MV-4-11 (cell line): Measurements from ENCODE around the gene POLD1.

Experiments used
- DNase-seq: peaks from one replicate; lab custom pipeline; 2025; lab: John Stamatoyannopoulos, UW

POLD1 gene

DNA sequence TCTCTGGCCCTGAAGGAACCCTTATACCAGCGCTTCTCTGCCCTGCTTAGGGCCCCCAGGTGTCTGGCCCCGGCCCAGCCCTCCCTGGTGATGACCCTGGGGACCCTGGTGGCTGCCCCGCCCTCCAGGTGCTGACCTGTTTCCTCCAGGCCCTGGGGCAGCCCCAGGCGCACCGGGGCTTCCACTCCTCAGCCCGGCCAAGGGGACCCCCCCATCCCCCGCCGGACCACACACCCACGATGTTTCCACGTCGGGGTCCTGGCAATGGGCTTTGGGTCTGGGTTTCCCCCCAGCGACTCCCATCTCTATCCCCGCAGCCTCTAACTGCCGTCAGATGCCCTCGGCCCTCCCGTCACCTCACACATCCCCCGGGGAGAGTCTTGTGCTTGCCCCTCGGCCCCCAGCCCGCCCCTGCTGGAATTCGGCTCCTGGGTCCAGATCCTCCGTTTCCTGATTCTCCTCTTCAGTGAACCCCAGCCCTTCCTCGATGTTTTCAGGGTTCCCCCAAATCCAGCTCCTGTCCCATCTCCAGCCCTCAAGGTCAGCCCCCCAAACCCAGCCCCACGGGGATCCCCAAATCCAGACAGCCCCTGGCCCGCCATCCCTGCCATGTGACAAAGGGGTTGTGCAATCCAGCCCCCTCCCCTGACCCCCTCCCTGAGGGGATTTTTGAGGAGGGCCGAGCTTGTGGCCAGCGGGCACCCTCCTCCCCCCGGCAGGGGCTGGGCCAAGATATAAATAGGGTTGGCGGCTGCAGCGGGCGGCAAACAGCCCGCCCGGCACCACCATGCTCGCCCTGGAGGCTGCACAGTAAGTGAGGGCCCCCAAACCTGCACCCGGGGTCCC, 34.3 kb downstream of the POLD1 start, which contains the start of gene SPIB:
TSS of gene SPIB (plus strand) at position 763 of the 846 bp plus-strand sequence. CDS start at position 788, 25 bp downstream.
- DNase-seq = peak; percentile 18

- DNase-seq = no peak
Measured at GRCh38 chr19:50419022-50419579, 35.0 kb downstream of the POLD1 start.

DNA sequence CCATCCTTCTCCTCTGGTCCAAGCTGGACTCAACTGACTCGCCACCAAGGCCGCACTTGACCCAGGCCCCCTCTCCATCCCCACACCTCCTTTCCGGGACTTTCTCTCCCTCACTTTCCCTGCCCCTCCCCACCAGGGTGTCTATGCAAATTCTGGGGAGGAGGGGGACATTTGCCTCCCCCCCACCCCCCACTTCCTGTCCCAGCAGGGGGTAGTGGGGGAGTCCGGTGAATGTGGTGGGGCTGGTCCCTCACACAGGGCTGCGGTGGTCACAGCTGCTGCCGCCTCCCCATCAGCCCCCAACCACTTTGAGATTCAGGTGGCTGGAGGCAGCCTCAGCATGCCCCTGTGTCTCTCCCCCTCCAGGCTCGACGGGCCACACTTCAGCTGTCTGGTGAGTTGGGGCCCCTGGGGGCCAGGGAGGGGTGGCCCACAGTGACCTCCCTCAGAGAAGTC, 35.5 kb downstream of the POLD1 start:
- DNase-seq = no peak

DNA sequence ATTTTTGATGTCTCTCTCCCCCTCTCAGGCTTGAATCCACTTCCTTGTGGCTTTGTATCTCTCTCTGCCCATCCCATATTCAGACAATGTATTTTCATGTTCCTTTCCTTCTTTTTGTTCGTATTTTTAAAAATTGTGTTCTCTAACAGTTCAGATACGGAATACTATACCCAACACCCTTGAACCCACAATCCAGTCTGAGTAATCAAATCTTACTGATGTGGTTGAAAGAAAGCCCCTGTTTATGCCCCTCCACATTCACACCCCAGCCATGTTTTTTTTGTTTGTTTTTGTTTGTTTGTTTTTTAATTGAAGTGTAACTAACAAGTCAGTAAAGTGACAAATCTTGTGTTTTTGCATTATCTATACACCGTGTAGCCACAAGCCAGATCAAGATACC, 36.0 kb downstream of the POLD1 start:
- no peak for DNase-seq

- no peak for DNase-seq
Measured at GRCh38 chr19:50420808-50421207, 36.7 kb downstream of the POLD1 start.

DNA sequence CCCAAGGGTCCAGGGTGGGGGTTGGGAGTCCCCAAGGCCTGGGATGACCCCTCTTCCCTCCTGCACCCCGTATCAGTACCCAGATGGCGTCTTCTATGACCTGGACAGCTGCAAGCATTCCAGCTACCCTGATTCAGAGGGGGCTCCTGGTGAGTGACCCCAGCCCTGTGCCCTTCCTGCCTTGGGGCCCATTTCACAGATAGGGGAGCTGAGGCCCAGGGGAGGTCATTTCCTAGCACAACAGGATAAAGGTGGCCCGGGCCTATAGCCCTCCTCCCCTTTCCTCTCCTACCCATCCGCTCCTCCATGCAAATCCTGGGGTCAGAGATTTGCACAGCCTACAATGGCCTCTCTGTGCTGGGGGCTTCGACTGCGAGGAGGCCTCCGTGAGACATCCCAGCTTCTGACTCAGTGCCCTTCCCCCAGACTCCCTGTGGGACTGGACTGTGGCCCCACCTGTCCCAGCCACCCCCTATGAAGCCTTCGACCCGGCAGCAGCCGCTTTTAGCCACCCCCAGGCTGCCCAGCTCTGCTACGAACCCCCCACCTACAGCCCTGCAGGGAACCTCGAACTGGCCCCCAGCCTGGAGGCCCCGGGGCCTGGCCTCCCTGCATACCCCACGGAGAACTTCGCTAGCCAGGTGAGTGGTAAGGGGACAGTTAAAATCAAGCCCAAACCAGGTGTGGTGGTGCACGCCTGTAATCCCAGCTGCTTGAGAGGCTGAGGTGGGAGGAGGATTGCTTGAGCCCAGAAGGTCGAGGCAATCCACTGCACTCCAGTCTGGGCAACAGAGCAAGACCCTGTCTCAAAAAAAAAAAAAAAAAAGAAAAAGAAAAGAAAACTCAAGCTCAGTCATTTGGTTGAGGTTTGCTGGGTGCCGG, 38.5 kb downstream of the POLD1 start:
- DNase-seq = no peak

- no peak for DNase-seq
Measured at GRCh38 chr19:50423279-50424113, 39.3 kb downstream of the POLD1 start.

DNA sequence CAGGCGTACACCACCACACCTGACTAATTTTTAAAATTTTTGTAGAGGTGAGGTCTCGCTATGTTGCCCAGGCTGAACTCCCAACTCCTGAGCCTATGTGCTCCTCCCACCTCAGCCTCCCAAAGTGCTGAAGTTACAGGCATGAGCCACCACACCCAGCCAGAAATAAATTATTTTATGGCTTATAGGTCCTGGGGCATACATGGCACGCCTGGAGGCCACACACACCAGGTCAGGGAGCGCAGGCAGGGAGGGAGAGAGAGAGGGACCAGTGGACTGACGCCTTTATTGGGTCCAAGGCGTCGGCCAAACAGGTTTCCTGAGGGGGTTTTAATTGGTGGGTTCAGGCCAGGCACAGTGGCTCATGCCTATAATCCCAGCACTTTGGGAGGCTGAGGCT, 41.4 kb downstream of the POLD1 start:
- DNase-seq = no peak

GRCh38 chr19:50427318-50427925, 43.3 kb downstream of the POLD1 start:
- DNase-seq = no peak

DNA sequence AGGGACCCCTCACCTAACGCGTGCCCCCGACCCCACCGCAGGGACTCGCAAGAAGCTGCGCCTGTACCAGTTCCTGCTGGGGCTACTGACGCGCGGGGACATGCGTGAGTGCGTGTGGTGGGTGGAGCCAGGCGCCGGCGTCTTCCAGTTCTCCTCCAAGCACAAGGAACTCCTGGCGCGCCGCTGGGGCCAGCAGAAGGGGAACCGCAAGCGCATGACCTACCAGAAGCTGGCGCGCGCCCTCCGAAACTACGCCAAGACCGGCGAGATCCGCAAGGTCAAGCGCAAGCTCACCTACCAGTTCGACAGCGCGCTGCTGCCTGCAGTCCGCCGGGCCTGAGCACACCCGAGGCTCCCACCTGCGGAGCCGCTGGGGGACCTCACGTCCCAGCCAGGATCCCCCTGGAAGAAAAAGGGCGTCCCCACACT, 43.9 kb downstream of the POLD1 start:
- DNase-seq = peak; percentile 97

DNA sequence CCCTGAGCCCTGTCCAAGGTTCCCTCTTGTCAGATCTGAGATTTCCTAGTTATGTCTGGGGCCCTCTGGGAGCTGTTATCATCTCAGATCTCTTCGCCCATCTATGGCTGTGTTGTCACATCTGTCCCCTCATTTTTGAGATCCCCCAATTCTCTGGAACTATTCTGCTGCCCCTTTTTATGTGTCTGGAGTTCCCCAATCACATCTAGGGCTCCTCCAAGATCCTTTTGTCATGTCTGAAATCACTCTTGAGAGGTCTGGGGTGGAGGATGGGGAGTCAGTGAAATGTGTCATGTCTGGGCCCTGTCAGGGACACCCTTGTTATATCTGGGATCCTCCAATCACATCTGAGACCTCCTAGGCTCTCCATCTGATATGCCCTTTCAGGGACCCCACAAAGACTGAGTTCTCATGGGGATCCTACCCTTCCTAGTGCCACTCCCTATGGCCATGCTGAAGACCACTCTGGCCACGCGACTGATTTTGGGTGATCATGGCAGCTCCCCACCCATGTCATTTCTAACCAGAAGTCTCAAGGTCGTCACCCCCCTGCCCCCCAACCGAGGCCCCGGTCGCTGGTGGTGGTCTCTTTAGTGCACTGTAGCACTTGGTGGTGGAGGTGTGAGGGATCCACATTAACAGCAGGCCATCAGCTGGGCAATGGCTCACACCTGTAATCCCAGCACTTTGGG, 44.8 kb downstream of the POLD1 start:
- DNase-seq = no peak

DNA sequence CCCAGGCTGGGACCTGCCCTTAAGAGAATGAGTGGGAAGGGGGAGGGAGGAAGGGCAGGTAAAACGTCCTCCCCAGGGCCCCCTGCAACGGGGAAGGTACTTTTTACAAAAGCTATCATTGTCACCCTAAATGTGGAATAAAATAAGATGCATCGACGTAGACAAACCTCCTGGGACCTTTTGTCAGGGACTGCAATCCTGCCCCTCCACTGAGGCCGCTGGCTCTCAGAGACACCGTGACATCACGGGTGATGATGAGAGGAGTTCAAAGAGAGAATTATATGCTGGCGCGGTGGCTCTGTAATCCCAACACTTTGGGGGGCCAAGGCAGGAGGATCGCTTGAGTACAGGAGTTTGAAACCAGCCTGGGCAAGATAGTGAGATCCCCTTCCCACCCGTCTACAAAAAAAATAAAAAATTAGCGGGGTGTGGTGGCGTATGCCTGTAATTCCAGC, 46.8 kb downstream of the POLD1 start:
- DNase-seq = no peak

DNA sequence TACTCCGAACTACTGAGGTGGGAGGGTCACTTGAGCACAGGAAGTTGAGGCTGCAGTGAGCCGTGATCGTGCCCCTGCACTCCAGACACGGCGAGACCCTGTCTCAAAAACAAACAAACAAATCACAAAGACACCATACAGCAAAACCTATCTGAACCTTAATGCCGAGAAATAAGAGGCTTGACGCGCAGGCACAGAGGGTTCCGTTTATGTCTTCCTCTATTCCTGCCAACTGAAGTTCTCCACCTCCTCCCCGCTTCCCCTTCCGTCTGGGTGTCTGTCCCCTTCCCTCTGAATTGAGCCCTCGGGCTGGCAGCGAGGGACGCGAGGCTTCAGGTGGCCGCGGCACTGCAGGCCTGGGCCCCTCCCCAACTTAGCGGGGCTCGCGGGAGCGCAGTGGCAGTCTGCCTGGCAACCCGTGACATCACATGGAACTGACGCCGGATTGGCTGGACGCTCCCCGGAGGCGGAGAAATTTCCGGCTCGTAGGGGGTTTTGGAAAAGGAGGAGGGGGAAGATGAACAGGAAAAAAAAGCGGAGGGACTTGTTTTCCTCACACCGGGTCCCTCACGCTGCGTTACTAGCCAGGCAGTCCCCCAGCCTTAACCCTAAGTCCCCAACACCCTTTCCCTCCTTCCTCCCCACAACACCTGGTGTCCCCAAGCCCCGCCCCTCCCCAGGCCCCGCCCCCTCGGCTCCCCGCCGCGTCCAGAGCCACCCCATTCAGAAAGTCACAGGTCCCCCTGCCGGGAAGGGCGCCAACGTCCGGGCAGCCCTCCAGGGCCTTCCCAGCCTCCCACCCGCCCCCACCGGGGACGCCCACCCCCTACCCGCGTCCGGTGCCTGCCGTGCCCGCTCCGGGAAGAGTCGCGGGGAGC, 47.4 kb downstream of the POLD1 start:
- DNase-seq = peak; percentile 76

DNA sequence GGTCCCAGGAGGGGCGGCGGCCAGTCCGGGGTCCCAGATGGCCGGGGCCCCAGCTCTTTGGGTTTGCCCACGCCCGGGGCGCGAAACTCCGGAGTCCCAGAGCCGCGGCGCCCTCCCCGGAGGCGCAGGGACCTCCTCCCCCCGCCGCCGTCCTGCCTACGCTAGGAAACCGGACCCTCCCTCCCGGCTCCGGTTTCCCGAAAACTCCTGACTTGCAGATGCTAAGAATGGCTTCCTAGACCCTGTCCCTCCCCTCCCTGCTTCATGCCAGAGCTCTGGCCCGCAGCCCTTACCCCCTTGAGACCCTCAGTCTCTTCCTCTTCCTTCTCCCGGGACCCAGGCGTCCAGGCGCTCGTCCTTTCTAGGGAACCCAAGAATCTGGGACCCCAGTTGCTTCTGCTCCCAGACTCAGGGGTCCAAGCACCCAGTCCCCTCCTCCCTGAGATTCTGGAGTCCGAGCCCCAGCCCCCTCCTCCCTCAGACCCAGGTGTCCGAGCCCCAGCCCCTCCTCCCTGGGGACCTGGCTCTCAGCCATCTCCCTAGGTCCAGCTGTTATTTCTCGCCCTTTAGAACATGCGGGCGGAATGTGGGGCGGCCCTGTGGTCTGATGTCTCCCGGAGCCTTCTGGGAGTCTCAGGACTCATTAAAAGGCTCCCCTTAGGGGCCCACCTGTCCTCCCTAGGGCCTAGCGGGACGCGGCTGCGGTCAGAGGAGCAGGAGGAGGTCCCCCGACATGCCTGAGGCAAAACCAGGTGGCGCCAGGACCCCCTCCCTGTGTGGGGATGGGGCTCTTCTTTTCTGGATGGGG, 48.3 kb downstream of the POLD1 start, which contains the start of gene MYBPC2:
TSS of gene MYBPC2 (plus strand) at position 672 of the 808 bp plus-strand sequence. CDS start at position 734, 62 bp downstream.
- DNase-seq = no peak

DNA sequence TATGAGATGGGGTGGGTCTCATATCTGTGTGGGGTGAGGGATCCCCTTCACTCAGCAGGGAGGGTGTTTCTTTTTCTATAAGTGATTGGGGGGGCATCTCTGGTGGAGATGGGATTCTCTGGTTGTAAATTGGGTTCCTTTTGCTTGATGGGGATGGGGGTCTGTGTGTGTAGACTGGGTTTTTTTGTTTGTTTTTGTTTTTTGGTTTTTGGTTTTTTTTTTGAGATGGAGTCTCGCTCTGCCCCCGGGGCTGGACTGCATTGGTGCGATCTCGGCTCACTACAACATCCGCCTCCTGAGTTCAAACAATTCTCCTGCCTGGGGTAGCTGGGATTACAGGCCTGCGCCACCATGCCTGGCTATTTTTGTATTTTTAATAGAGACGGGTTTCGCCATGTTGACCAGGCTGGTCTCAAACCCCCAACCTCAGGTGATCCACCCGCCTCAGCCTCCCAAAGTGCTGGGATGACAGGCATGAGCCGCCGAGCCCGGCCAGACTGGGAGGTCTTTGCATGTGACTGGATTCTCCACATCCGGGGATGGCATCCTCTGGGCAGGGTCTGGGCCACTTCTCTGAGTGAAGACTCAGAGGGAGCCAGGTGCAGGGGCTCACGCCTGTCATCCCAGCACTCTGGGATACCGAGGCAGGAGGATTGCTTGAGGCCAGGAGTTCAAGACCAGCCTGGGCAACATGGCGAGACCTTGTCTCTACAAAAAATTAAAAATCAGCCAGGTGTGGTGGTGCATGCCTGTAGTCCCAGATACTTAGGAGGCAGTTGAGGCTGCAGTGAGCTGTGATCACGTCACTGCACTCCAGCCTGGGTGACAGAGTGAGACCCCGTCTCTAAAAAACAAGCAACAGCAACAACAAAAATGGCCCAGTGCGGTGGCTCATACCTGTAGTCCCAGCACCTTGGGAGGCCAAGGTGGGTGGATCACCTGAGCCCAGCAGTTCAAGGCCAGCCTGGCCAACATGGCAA, 49.3 kb downstream of the POLD1 start:
- DNase-seq = no peak

GRCh38 chr19:50434525-50434924, 50.4 kb downstream of the POLD1 start:
- no peak for DNase-seq

- no peak for DNase-seq
Measured at GRCh38 chr19:50435221-50435620, 51.1 kb downstream of the POLD1 start.
